ENCODE measurements around the gene AURKAIP1. TPM values are rescaled to one million over a fixed set of nuclear protein-coding genes. Genes with fewer than 3 reads are reported as not detected.

Gene AURKAIP1
- total RNA-seq, 1 donor from 2014 or later = 93.5 TPM

DNA sequence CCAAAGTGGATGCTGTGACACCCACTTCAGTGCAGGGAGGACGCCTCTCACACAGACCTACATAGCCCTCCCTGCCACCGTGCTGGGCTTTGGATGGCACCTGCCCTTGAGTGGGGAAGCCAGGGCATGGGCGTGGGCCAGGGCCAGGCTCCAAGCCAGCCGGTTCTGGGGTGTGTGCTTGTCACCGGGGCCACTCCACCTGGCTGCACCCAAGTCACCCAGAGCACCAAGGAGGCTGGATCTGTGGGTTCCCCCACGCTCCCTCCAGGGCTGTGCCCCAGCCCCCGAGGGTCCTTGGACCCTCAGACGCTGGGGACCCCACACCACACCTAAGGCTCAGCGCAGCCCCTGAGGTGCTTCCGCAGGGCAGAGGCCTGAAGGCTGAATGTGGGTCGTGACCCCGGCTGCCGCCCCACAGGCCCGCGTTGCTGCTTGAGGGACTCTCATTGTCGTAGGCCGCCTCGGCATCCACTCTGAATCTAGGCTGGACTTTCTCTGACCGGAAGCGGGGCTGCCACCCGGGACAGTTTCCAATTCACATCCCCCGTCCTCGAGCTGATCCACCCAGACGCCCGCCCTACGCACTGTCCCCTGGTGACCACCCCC is 18.1 kb downstream of the AURKAIP1 start:
- Histone ChIP-seq H3K4me3 (ENCODE audit: low read depth, low read length) (no peak overlapping the region), H3K27me3 (ENCODE audit: control insufficient read depth, insufficient read depth, low read length) (no peaks in the 10 kb centered on the region), H3K36me3 (ENCODE audit: control insufficient read depth, insufficient read depth, low read length) (no peaks in the 10 kb centered on the region)
- FAIRE-seq = no peak
- no peak for DNase-seq (ENCODE audit: low read depth)
- TF ChIP-seq CTCF (IDR thresholded peaks at IDR 0.05; ENCODE audit: insufficient read depth, low read length, severe bottlenecking) = no peak

DNA sequence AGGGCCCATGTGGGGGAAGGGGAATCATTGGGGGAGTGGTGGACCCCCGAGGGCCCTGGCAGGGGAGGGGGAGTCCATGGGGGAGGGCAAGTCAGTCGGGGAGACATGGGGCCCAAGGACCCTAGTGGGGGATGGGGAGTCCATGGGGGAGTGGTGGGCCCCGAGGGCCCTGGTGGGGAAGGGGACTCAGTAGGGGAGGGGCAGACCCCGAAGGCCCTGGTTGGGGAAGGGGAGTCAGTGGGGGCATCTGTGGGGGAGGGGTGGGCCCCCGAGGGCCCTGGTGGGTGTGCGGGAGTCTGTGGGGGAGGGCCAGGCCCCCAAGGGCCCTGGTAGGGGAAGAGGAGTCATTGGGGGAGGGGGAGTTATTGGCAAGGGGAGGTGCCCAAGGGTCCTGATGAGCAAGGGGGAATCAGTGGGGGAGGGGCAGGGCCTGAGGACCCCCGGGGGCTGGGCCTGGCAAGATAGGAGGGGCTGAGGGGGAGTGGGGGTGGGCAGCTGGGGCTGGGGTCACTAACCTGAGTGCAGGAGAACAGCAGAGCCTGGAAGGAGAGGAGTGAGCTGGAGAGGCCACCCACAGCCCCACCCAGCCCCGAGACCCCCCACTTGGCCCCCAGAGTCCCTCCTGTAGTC is 18.7 kb downstream of the AURKAIP1 start:
- H3K27me3 ChIP-seq (ENCODE audit: control insufficient read depth, insufficient read depth, low read length) = no peaks in the 10 kb centered on the region
- H3K36me3 ChIP-seq (ENCODE audit: control insufficient read depth, insufficient read depth, low read length) = no peaks in the 10 kb centered on the region
- TF ChIP-seq CTCF (IDR thresholded peaks at IDR 0.05; ENCODE audit: insufficient read depth, low read length, severe bottlenecking) = no peak
- DNase-seq (ENCODE audit: low read depth) (no peak), FAIRE-seq (no peak)
- H3K4me3 ChIP-seq (ENCODE audit: low read depth, low read length) = no peak overlapping the region

DNA sequence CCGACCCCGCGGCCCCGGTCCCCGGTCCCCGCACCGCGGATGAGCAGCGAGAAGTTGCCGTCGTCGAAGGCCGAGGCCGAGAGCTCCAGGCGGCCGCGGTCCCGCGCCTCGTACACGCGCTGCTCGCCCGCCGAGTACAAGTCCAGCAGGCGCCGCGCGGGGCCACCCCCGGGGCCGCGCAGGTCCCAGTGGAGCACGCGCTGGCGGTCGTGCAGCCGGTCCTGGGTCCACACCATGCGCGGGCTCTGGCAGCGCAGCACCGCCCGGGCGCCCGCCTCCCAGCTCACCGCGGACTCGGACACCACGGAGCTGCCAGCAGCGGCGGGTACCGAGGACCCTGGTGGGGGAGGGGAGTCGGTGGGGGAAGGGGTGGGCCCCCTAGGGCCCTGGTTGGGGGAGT is 19.6 kb downstream of the AURKAIP1 start:
- no peak for FAIRE-seq

GRCh38 chr1:1354271-1355247 is 20.4 kb downstream of the AURKAIP1 start:
- TF ChIP-seq CTCF (IDR thresholded peaks at IDR 0.05; ENCODE audit: insufficient read depth, low read length, severe bottlenecking) = no peak
- DNase-seq (ENCODE audit: low read depth) (no peak), FAIRE-seq (no peak)
- Histone ChIP-seq H3K36me3 (ENCODE audit: control insufficient read depth, insufficient read depth, low read length) (no peaks in the 10 kb centered on the region), H3K4me3 (ENCODE audit: low read depth, low read length) (no peak overlapping the region), H3K27me3 (ENCODE audit: control insufficient read depth, insufficient read depth, low read length) (no peaks in the 10 kb centered on the region)

More for the DNA sequence above, 19.6 kb downstream of the AURKAIP1 start:
- Histone ChIP-seq H3K36me3 (ENCODE audit: control insufficient read depth, insufficient read depth, low read length) (no peaks in the 10 kb centered on the region), H3K27me3 (ENCODE audit: control insufficient read depth, insufficient read depth, low read length) (no peaks in the 10 kb centered on the region), H3K4me3 (ENCODE audit: low read depth, low read length) (no peak overlapping the region)
- TF ChIP-seq CTCF (IDR thresholded peaks at IDR 0.05; ENCODE audit: insufficient read depth, low read length, severe bottlenecking) = no peak
- no peak for DNase-seq (ENCODE audit: low read depth)

DNA sequence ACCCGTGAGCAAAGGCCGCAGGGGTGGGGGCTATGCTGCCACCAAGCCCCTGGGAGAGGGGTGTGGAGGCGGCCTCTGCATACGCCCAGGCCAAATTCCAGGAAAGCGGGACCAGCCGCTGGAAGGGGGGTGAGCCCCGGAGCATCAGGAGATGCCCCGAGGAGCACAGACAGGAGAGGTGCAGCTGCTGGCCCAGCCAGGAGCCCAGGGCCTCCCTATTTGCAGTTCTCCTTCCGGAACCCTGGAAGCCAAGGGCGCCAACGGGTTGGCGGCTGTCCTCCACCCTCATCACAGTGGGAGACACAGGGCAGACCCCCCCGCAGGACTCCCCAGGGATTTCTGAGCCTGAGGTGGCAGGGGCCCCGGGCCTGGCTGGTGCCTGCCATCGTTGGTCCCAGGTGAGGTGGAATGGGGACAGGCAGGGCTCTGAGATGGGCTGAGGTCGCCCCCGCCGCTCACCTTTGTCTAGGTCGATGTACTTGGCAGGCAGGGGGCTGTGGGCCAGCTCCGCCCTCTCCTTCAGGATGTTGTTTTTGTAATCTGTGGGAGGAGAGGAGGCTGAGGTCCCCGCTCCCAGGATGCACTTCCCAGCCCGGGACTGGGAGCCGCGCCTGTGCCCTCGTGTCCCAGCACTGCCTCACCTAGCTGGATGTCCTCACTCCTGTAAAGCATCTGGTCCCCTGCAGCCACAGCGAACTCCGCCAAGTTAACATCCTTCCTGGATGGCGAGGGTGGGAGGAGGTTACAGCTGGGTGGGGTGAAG is 21.4 kb downstream of the AURKAIP1 start:
- Histone ChIP-seq H3K4me3 (ENCODE audit: low read depth, low read length) (no peak overlapping the region), H3K27me3 (ENCODE audit: control insufficient read depth, insufficient read depth, low read length) (no peaks in the 10 kb centered on the region), H3K36me3 (ENCODE audit: control insufficient read depth, insufficient read depth, low read length) (no peaks in the 10 kb centered on the region)
- TF ChIP-seq CTCF (IDR thresholded peaks at IDR 0.05; ENCODE audit: insufficient read depth, low read length, severe bottlenecking) = no peak
- DNase-seq (ENCODE audit: low read depth) = no peak
- no peak for FAIRE-seq
